ENCODE results near the gene CDH19. TPM values are rescaled to one million over a fixed set of nuclear protein-coding genes. Genes with fewer than 3 reads are reported as not detected.

Gene CDH19
- total and polyA plus RNA-seq, 10 of the 15 experiments (the other 5 are each of a cell fraction or from before 2014, with no cell fraction given), result 0.01 TPM; not detected in 9

GRCh38 chr18:66646609-66647008, 42.7 kb upstream of the CDH19 start:
- DNase-seq (ENCODE audit: low read depth, low spot score) (no peak), FAIRE-seq (no peak), ATAC-seq (no peak)
- H3K79me2 ChIP-seq (ENCODE audit: control insufficient read depth, insufficient read depth, low read length), result no peaks in the 10 kb centered on the region
- RAD21 ChIA-PET (ENCODE audit: unreplicated experiment), result no interaction called here
- no peak overlapping the region for H3K4me3 ChIP-seq
- no peak overlapping the region for H3K9ac ChIP-seq (ENCODE audit: control insufficient read depth, insufficient read depth, low read length)
- SMC1A ChIA-PET (ENCODE audit: uncharacterized antibody, unreplicated experiment), result no interaction called here
- H3K27me3 ChIP-seq (replicated peaks in 1 of 2; ENCODE audit: control insufficient read depth in 2 of 2, insufficient read depth in 2 of 2, low read length in 1 of 2), result no peaks in the 10 kb centered on the region
- WGBS (ENCODE audit: insufficient coverage, insufficient replicate concordance, low lambda C conversion rate, missing lambda C conversion rate), result 50% methylated on average over 2 of the region's 2 CpGs
- CTCF ChIA-PET, result no interaction called here
- no peak for TF ChIP-seq NFYB (IDR thresholded peaks at IDR 0.05; ENCODE audit: insufficient read depth, low read depth, low read length)
- no peak for TF ChIP-seq ZNF274 (IDR thresholded peaks at IDR 0.05; ENCODE audit: insufficient read depth, insufficient read length)
- no peak for TF ChIP-seq PRDM15 (CRISPR knock-in tag; IDR thresholded peaks at IDR 0.05)
- no peak for TF ChIP-seq PKNOX1 (IDR thresholded peaks at IDR 0.05)
- TF ChIP-seq PAX5 (IDR thresholded peaks at IDR 0.05; ENCODE audit: borderline replicate concordance, low read depth, low read length), result no peak
- TF ChIP-seq GATAD2B (conservative IDR thresholded peaks at IDR 0.05; ENCODE audit: low read depth), result no peak
- no peak for TF ChIP-seq POU2F2 (IDR thresholded peaks at IDR 0.05; ENCODE audit: borderline replicate concordance, low read depth, low read length)
- TF ChIP-seq CTCF (IDR thresholded peaks at IDR 0.05 in 2 of 3, conservative IDR thresholded peaks at IDR 0.05 in 1 of 3; ENCODE audit: control insufficient read depth in 2 of 3, extremely low read depth in 1 of 3, insufficient read depth in 1 of 3, low read depth in 3 of 3, low read length in 3 of 3), result no peak
- TF ChIP-seq KDM1A (IDR thresholded peaks at IDR 0.05; ENCODE audit: borderline replicate concordance), result no peak
- TF ChIP-seq SIN3A (IDR thresholded peaks at IDR 0.05; ENCODE audit: low read depth, low read length), result no peak
- TF ChIP-seq ZNF622 (IDR thresholded peaks at IDR 0.05), result no peak
- no peak for TF ChIP-seq JUNB (IDR thresholded peaks at IDR 0.05)
- no peak for TF ChIP-seq YY1 (IDR thresholded peaks at IDR 0.05; ENCODE audit: low read depth, low read length)
- TF ChIP-seq RAD51 (IDR thresholded peaks at IDR 0.05), result no peak
- TF ChIP-seq PML (IDR thresholded peaks at IDR 0.05; ENCODE audit: low read length), result no peak
- TF ChIP-seq CREB1 (IDR thresholded peaks at IDR 0.05; ENCODE audit: low read depth), result no peak
- TF ChIP-seq RAD21 (IDR thresholded peaks at IDR 0.05; ENCODE audit: insufficient read depth, low read depth, low read length), result no peak
- TF ChIP-seq ELK1 (IDR thresholded peaks at IDR 0.05; ENCODE audit: low read depth, low read length), result no peak
- no peak overlapping the region for H3K4me2 ChIP-seq (ENCODE audit: control insufficient read depth, insufficient read depth)
- no TSS peak for BruUV-seq (replicated peaks)
- POLR2A ChIA-PET, result no interaction called here
- no peak overlapping the region for H3K27ac ChIP-seq (ENCODE audit: control insufficient read depth, insufficient read depth)
- intact Hi-C loops (cut with micrococcal nuclease; ENCODE audit: unreplicated experiment) (no loop called here), in situ Hi-C loops (cut with MboI) (no loop called here)
- no peaks in the 10 kb centered on the region for H3K4me1 ChIP-seq (ENCODE audit: control insufficient read depth, insufficient read depth, low read length)
- no peak overlapping the region for H2AFZ ChIP-seq (ENCODE audit: control insufficient read depth, low read depth, low read length)
- H4K20me1 ChIP-seq (ENCODE audit: control insufficient read depth, insufficient read depth), result no peaks in the 10 kb centered on the region
- no peaks in the 10 kb centered on the region for H3K36me3 ChIP-seq (ENCODE audit: control insufficient read depth in 2 of 2, insufficient read depth in 2 of 2, low read length in 1 of 2)
- no peaks in the 10 kb centered on the region for H3K9me3 ChIP-seq (replicated peaks; ENCODE audit: control insufficient read depth, insufficient read depth, low read length)

Measured in GM12878 (cell line).